GM10266 (cell line): ENCODE data around the gene ALG3.

Source experiments
- DNase-seq: peaks from one replicate; pipeline ENCODE4 v3.0.0; 2012; ENCODE audit errors: extremely low spot score
- TF ChIP-seq, protein P1 (sequence below): IDR thresholded peaks from 2 replicates; pipeline ENCODE4 v1.5.1; 2012; ENCODE audit warnings: mild to moderate bottlenecking, low read depth; ENCODE audit not compliant: control insufficient read depth, insufficient read depth; ENCODE audit errors: missing control alignments

ALG3 gene

DNA sequence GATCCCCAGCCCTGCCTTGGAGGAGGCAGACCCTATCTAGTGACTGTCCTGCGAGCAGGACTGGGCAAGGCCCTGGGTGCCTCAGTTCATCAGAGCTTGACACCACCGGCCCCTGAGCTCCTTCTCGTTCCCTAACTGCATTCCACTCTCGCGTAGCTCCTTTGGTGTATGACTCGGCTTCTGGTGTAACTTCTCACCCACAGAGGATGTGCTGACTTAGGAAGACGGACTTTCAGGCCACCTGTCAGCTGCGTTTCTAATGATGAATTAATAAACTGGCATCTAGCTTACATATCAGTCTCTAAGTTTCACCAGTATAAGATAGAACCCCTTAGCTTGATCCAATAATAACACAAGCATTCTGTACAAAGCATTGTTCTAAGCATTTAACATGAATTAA, 45.2 kb downstream of the ALG3 start:
- DNase-seq: no peak
- TF ChIP-seq, protein P1, sequence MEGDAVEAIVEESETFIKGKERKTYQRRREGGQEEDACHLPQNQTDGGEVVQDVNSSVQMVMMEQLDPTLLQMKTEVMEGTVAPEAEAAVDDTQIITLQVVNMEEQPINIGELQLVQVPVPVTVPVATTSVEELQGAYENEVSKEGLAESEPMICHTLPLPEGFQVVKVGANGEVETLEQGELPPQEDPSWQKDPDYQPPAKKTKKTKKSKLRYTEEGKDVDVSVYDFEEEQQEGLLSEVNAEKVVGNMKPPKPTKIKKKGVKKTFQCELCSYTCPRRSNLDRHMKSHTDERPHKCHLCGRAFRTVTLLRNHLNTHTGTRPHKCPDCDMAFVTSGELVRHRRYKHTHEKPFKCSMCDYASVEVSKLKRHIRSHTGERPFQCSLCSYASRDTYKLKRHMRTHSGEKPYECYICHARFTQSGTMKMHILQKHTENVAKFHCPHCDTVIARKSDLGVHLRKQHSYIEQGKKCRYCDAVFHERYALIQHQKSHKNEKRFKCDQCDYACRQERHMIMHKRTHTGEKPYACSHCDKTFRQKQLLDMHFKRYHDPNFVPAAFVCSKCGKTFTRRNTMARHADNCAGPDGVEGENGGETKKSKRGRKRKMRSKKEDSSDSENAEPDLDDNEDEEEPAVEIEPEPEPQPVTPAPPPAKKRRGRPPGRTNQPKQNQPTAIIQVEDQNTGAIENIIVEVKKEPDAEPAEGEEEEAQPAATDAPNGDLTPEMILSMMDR: no peak

GRCh38 chr3:184200825-184201224, 47.9 kb downstream of the ALG3 start:
- TF ChIP-seq, protein P1: no peak
- DNase-seq: no peak

- TF ChIP-seq, protein P1: no peak
- no peak for DNase-seq
Measured at GRCh38 chr3:184198509-184198908, 50.3 kb downstream of the ALG3 start.

DNA sequence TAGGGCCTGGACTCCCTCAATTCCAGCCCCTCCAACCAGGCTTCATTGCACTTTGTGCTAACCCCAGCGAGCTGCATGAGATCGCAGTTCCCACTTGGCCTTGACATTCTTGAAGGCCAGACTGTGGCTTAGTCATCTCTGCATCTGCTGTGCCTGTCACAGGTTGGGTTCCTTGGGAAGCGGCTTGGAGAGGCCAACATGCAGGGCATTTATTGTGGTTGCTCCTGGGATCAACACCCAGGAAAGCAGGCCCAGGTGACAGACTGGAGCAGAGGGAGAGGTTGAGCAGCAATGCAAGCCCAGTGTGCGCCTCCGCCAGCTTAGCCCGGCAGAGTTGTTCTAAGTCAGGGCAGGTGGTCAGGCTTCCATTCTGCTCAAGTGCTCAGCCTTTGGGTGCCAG, 52.2 kb downstream of the ALG3 start:
- TF ChIP-seq, protein P1: no peak
- no peak for DNase-seq

DNA sequence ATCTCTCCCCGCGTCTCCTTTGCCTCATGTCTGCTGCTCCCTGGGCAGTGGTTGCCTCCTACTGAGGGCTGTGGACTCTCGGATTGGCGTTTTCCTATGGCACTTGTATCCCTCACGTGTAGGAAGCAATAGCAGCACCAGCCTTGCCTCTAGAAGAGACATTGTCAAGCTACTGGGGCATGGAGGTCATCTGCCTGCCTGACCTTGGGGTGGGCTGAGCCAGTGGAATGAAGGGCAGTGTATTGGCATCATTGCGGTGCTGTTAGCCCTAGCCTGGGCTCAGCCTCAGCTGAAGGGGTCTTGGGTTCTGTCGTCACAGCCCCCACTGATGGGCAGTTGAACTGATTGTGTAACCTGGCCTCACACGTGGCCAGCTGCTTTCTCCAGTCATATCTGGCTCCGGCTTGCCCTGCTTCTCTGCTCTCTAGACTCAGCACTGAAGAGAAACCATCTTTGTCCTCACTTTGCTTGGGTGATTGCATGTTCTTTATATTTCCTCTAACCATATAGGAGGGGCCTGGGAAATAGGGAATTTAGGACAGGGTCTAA, 54.7 kb downstream of the ALG3 start:
- no peak for DNase-seq
- TF ChIP-seq, protein P1: no peak

- no peak for DNase-seq
- TF ChIP-seq, protein P1: no peak
Measured at GRCh38 chr3:184192889-184193288, 55.9 kb downstream of the ALG3 start.
